Ammon's horn (tissue), 1 donor: Measurements from ENCODE around the gene ETS1.
"Not testable (repeated sequence)": the region's sequence is repeated elsewhere in the genome, so short reads cannot be mapped to it uniquely, and the experiment has no call there.

Experiments
- DNase-seq: peaks from one replicate; pipeline ENCODE4 v3.0.0-alpha.2; 2016; ENCODE audit warnings: low spot score

ETS1 gene

DNA sequence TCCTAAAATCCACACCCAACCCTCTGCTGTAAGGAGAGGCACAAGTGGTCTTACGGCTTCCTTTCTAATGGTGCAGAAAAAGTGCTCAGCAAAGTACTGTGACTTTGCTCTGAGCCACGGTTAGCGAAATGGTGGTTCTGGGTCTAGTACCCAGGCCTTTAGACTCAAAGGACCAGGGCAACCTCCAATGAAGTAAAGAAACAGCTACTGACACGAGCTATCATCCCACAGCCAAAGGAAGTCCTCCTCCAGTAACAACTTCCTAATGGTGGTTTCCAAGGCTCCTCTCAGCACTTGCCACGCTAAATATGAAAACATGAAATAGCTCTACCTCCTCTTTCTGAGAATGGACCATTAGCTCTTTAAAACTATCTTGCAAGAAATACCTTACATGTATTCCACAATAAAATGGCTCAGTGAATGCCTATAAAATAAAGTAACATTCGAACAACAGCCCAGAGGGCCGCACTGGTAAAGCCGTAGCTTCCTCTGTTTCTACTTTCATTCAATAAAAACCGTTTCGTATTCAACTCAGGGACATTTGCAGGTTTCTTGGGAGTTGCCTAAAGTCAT, 122.4 kb downstream of the ETS1 start:
- no peak for DNase-seq

DNA sequence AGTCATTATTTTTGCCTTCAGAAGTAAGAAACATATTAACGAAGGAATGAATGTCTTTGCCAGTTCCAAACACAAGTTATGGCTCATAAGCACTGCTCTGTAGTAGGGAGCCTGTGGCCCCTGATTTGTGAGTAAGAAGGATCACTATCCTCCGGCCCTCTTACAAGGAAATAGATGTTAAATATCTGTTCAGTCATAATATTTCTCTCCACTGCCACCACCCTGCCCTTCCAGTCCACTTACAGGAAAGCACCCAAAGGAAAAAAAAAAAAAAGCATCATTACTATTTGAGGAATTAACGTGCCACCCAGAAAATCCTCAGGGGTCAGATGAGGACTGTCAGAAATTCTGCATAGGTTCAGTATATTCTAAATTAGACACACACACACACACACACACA, 123.4 kb downstream of the ETS1 start:
- no peak for DNase-seq

DNA sequence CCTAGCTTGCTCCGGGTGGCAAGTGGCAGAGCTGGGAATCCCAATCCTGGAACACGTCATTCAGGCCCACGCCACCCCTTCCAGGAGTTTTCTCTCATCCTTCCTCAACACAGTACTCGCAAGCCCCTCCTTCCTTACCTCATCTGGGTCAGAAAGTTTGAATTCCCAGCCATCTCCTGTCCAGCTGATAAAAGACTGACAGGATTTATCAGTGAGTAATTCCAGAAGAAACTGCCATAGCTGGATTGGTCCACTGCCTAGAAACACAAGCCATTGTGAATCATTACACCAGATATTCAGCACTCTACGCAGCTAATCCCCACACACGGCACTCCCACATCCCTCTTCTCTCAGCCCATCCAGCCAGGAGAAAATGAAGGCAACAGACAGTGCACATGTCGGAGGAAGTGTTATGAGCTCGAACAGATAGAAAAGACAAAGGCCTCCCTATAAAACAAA, 124.0 kb downstream of the ETS1 start:
- DNase-seq = peak; percentile 58

DNA sequence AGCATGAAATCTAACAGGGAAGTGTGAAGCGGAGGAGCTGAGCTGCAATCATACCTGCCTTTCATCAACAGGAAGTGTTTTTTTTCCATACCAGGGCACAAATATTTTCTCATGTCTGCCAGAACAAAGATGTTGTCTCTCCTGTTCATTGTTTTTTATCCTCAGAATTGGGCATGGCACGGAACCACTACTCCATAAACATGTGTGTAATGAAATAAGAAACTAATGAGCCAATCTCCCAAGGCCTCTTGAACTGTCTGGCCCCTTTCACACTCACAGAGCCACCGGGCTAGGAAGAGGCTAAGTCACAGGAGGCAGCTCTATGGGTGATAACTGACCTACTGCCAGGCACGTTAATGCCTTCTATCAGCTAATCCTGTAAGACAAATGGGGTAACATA, 124.4 kb downstream of the ETS1 start:
- DNase-seq = no peak

DNA sequence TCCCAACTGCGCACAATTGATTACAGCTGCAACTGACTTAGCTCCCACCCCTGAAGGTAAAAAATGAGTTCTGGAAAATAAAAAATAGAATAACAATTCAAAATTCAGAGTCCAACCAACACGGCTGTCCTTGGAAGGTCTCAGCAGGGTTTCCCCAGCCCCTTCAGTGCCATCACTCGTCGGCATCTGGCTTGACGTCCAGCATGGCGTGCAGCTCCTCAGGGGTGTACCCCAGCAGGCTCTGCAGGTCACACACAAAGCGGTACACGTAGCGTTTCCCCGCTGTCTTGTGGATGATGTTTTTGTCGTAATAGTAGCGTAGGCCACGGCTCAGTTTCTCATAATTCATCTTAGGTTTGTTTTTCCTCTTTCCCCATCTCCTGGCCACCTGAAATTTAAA, 125.2 kb downstream of the ETS1 start:
- no peak for DNase-seq

DNA sequence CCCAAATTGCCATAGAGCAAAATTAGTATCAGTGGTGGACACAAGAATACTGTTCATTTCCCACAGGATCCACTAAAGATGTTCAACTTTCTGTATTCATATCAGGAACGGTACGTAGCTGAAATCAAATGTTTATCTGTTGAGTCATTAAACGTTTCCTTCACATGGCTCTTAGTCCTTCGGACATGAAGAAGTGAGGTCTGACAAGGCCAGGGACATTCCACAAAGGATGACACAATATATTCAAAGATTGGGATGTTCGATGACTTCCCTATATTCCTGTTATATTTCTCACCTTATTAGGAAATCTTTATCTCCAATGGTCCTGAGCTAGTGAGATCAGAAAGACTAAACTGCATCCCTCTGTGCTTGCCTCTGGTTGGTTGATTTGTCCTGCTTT, 129.0 kb downstream of the ETS1 start:
- no peak for DNase-seq

DNA sequence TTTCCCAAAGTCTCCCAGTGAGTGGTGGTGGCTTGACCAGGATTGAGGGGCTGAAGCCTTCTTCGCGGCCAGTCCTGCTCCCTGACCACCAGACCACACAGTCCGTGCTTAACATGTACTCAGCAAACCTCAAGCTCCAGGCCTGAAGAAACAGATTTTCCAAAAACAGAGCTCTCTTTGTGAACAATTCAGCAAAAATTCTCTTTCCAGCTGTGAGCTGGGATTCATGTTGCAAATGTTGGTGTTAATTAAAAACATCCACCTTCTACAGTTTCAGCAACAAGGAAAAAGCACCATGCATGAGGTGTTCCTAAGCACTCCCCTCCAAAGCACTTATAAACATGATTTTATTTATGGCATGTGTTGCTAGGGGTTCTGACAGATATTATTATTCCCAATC, 129.5 kb downstream of the ETS1 start:
- DNase-seq = no peak

DNA sequence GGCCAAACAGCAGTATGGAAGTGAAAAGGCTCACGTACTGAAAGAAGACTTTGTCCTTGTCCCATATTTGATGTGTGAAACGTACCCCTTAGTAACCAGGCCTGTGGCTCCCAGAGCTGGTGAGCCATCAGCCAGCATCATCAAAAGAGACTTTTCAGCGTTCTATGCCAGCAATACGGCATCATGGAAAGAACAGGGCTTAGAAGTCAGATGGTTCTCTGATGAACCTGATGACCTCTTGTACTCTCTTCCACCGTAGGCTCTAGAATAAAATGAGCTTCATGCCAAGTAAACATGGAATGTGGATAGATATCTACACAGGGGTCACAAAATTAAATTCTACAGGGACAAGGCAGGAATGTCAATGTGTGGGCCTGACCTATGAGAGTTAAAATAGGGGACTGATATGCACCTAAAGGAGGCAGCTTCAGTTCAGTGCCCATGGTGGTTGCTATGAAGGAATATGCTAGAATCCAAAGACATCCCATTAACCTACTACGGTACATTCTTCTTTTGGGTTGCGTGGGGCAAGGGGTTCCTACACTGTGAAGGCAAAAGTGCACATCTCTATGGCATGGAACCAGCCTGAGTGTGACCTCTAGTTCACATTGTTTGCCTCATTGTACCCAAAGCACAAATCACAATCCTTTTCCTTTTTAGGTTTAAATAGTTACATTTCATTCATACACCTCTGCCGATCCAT, 130.6 kb downstream of the ETS1 start:
- DNase-seq = no peak

DNA sequence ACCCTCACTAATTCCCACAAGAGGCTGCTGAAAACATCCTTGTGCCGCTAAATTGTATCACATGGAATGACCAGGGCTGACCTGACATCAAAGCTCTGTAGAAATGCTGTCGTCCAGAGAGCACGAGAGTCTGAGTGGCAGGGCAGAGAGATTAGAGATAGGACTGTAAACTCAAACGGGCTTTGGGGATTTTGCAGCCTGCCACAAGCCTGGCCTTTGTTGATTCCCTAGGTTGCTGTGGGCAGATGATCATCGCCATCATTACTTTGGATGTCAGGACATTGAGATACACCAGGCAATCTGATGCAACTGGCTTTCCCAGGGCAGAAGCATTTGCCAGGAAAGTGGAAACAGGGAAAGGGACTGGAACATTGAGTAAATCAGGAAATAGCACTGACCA, 131.6 kb downstream of the ETS1 start:
- DNase-seq = no peak

DNA sequence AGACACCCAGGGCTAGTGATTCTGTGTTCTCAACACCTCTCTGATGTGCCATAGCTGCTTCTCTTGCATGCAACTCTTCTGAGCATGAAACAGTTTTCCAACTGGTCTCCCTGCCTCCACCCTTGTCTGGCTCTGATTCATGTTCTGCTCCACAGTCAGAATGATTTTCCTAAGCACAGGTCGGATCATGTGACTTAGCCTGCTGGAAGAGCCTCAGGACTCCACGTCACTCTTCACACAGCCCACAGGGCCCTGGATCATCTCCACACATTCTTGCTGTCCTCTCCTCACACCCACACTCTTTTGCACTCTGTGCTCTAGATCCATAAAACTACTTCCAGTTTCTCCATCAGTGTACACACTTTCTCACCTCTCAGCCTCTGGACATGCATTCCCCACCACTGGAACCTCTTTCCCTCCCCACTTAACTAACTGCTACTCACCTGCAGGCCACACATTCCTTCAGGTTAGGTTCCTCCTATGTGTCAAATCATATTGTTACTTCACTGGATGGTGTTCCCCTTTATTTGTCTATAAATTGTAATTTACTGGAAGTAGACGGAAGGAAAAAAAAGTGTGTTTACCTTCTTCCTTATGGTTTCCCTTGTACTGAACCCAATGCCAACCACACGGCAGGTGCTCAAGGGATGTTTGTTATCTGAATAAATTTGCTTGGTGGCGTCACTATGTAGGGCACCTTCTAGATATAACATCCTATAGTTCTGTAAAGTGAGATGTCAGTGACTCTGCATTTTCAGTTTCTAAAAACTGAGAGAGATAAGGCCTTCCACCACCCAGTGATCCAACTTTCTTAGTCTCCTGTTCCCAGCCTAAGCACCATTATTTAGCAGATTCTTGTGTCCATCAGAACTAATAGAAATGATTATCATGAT, 133.7 kb downstream of the ETS1 start:
- DNase-seq = peak; percentile 67

DNA sequence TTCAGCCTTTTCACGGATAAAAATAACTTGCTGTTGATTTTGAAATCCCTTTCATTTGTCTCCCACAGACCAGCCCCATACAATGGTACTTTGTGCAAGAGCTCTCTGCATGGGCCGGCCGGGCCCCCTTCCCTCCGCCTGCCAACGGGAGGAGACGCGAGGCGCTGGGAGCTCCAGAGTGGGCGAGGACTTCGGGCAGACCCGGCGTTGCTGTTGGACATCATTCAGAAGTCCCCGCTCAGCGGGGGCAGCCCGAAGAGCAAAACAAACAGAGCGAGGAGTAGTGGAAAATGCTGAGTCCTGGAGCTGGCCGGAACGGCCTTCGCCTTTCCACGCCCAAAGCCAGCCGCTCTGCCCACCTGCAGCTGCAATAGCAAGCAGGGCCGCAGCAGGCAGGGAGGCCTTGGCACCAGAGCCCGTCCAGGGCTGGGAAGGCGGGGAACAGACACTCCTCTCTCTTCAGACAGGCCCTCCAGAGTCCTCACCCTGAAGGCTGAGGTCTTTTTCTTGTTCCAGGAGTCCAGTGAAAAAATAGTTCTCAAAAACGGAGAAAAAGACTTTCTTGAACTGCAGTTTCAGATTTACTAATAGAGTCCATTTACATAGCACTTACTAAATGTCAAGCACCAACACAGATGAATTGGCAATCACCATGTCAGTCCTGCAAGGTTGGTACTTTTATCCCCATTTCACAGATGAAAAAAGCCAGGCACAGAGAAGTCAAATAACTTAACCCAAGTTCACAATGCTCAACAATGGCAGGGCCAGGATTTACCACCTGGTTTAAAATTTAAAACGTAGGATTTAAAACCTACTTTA, 135.5 kb downstream of the ETS1 start:
- DNase-seq = peak; percentile 85

DNA sequence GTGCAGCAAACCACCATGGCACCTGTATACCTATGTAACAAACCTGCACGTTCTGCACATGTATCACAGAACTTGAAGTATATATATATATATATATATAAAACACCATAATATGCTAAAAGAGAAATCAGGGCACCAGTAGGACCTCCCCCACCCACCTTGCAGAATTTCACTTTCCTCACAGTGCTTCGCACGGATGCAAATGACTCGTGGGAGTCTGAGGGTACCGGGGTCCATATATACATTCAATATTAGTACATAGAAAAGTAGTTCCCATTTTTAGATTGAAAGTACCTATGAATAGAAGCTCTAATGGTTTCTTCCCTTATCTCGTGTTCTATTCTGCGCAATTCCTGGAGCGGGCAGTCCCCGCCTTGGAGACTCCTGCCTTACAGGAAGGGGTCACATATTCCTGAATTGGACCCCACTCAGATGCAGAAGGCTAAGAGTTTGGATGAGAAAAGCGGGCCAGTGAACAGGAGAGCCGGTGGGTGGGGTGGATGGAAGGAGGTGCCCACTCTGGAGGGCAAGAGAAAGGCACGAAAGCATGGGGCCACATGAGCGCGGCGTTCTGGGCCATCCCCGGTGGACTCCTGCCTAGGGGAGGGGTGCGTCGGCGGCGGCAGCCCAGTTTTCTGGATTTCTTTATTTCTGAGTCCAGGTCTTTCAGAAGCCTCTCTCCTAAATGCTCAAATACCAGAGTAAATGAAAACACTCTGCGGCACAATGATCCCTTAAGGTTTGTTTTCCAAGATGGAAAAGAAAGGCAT, 136.3 kb downstream of the ETS1 start:
- DNase-seq = peak; percentile 31

DNA sequence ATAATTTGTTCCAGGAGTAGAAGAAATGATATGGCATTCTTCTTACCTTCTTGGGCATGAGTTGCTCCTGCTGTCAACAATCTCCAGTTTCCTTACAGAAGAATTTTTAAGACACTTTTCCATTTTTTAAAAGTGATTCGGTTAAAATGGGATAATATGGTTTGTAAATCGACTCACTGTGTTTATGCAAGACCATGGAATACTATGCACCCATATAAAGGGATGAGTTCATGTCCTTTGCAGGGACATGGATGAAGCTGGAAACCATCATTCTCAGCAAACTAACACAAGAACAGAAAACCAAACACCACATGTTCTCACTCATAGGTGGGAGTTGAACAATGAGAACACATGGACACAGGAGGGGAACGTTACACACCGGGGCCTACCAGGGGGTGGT, 136.9 kb downstream of the ETS1 start:
- not testable (repeated sequence) for DNase-seq

DNA sequence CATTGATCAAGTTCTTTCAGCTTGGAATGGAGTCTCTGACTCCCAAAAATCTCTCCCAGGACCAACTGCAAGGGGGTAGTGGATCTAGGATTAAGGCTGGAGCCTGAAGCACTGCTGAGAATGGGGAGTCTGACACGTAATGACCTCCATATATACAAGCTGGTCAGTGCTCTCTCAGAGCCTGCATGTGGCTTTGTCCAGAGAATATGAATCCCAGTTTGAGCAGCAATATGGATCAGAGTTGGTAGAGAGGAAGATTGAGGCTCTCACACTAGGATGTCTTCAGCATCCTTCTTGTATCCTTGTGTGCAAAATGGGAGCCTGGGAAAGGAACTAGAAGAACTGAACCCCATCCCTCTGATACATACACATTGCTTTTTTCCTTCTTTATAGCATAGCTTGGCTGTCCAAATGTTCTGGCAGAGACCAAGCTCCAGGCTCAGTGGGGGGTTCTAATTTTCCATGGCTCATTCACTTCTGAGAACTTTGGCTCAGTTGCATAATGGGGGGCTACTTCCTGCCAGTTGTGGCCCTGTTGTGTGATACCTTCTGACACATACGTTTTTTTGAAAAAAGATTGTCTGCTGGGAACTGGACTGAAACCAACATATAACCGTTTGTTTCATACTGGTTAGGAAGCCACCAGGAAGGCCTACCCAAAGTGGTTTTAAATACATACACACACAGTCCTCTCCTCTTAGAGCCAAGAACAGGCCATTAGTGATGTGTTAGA, 138.2 kb downstream of the ETS1 start:
- no peak for DNase-seq

DNA sequence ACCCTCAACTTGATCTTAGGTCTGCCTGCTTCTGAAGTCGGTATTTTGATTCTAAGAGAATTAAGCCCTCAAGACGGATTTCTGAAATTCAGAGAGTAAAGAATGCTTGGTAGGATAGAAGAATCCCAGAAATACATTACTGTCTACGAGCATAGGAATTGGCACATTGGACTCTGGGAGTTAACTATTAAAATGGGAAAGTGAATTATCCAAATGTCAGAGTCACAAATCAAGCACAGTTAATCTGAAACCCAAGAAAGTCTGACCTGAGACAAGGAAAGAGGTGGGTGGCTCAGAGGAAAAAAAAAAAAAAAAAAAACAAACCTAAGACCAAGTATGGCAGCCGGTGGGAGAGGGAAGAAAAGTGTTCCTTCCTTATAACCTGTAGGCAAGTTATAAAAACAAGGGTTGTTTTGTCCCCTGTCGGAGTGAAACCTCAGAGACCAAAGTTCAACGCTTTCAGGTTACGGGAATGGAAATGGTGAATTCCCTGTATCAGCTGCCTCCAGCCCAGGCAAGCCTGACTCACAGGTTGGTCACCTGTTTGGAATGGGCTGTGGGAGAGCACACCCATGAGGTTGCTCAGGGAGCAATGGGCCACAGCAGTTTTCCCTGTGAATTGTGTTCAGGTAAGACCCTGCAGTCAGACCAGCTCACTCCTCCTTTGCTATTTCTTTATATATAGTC, 139.0 kb downstream of the ETS1 start:
- no peak for DNase-seq

DNA sequence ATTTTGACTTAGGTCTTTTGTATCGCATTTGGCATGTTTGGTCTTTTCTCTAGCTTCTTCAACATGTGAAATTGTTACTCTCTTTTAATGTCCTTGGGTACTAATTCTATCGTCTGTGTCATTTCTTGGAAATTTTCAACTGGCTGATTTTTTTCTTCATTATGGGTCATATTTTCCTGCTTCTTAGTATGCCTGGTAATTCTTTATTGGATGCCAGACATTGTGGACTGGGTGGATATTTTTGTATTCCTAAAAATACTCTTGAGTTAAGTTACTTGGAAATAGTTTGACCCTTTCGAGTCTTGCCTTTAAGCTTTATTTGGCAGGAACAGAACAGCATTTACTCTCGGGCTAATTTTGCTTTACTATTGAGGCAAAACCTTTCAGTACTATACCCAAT, 140.1 kb downstream of the ETS1 start:
- DNase-seq = no peak

DNA sequence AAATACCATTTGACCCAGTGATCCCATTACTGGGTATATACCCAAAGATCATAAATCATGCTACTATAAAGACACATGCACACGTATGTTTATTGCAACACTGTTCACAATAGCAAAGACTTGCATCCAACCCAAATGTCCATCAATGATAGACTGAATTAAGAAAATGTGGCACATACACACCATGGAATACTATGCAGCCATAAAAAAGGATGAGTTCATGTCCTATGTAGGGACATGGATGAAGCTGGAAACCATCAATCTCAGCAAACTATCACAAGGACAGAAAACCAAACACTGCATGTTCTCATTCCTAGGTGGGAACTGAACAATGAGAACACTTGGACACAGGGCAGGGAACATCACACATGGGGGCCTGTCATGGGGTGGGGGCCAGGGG, 141.4 kb downstream of the ETS1 start:
- not testable (repeated sequence) for DNase-seq

DNA sequence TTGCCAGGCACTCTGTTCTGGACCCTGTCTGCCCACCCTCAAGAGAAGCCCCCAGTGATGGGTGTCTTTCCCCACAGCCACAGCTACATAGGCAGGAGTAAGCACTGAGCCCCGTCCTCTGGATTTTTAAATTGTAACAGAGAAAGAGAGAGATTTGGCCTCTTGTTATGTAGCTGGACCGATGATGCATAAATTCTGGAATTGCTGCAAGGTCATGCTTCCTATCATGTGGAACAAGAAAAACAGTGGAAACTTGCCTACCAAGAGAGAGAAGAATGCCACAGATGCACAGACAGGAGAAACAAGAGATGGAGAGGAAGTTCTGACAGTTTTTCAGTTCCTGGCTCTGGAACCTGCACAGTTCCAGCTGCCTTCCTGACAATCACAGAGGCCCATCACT, 150.2 kb downstream of the ETS1 start:
- DNase-seq = no peak

DNA sequence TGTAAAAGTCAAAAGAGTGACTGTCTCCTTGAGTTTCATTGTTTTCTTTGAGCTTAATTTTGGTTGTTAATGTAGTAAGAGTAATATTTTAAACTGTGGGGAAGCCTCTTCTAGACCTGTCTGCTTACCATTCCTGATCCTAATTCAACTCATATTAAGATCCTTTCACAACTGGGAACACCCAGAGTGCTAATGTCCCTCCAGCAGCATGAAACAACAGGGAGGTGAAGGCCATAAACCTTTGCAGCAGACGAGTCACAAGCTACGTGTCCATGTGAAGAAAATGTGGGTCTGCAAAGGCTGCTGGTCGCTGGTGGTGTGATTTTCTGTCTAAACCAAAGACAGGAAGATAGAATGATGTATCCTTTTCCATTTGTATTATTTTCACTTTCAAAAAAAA, 152.5 kb downstream of the ETS1 start:
- DNase-seq = no peak

DNA sequence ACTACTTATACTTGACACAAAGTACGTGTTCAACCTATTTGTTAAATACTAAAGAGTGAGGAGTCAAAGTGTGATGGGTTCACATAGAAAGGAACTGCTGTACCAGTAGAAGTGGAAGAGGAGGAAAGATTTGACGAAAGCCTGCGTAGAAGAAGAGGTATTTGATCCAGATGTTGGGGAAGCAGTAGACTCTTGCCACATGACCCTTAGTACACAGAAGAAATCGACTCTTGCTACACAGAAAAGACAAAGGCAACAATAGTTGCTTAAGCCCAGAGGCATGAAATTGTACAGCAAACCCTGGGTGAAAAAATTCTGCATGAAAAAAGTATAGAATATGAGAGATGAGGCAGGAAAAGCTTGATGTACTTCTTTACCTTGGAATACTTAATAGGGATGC, 152.9 kb downstream of the ETS1 start:
- DNase-seq = no peak
